MM.1S (cell line): ENCODE data around the gene FAT4.

Experiments used
- CTCF ChIP-seq: fragments of 300-600 bp; sonication (generic); IDR thresholded peaks from 2 replicates; pipeline ENCODE4 v1.5.1; 2016; ENCODE audit warnings: antibody characterized with exemption, low read length, mixed read lengths
- EZH2 ChIP-seq: fragments of 300-600 bp; sonication (generic); optimal IDR thresholded peaks from 2 replicates; pipeline ENCODE3; 2017; ENCODE audit warnings: low read depth, mild to moderate bottlenecking, antibody characterized with exemption, low read length, mixed read lengths

- no peak for TF ChIP-seq EZH2
- no peak for TF ChIP-seq CTCF
Observed at GRCh38 chr4:125303058-125303457, 11.7 kb upstream of the FAT4 start.
